GM03348 (cell line): ENCODE data around the gene ERFE.

Experiments used
- DNase-seq: peaks from one replicate; pipeline ENCODE4 v3.0.0; 2012; ENCODE audit warnings: low spot score

Gene ERFE

DNA sequence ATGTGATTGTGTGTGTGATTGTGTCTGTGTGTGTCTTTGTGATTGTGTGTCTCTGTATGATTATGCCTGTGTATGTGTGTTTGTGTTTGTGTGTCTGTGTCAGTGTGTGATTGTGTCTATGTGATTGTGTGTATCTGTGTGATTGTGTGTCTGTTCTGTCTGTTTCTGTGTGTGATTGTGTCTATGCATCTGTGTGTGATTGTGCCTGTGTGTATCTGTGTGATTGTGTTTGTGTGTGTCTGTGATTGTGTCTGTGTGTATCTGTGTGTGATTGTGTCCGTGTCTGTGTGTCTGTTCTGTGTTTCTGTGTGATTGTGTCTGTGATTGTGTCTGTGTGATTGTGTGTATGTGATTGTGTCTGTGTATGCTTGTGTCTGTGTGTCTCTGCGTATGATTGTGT lies 32.4 kb upstream of the ERFE start:
- DNase-seq, result no peak

DNA sequence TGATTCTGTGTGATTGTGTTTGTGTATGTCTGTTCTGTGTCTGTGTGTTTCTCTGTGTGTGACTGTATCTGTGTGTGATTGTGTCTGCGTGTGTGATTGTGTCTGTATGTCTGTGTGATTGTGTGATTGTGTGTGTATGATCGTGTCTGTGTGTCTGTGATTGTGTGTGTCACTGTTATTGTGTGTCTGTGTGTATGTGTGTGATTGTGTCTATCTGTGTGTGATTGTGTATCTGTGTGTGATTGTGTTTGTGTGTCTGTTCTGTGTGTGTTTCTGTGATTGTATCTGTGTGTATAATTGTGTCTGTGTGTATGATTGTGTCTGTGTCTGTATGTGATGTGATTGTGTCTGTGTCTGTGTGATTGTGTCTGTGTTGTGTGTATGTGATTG lies 32.0 kb upstream of the ERFE start:
- DNase-seq, result no peak

DNA sequence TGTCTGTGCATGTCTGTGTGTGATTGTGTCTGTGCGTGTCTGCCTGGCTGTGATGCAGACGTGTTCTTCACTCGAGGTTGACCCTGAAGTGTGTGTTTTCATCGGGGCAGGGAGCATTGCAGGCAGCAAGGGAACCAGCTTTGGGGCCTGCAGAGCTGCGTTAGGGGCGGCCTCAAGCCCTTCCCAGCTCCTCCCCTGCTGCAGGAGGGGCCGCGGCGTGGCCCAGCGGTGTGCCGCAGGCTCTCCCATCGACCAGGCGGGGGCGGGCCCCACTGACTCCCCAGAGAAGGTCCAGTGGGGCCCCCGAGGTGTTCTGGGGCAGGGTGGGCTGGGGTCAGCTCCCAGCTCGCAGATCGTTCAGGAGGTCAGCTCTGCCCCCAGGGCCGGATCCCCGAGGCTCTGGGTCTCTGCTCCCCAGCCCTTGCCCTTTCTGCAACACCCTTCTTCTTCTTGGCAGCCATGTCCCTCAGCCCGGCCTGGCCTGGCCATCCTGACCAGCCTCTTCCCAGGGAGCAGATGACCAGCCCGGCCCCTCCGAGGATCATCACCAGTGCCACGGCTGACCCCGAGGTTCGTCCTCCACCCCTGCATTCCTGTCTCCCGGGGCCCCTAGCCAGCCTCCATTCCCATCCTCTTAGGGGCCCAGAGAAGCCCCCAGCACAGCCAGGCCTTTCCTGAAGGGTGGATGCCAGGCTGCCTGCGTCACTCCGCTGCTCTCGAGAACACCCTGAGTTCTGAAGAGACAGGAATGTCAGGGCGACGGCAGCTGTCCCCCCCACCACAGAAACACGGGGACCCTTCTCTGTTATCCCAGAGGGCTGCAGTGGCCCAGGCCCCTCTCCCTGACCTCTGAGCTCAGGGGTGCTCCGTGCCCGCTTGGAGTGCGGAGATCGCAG lies 31.4 kb upstream of the ERFE start:
- DNase-seq, result peak; percentile 86

DNA sequence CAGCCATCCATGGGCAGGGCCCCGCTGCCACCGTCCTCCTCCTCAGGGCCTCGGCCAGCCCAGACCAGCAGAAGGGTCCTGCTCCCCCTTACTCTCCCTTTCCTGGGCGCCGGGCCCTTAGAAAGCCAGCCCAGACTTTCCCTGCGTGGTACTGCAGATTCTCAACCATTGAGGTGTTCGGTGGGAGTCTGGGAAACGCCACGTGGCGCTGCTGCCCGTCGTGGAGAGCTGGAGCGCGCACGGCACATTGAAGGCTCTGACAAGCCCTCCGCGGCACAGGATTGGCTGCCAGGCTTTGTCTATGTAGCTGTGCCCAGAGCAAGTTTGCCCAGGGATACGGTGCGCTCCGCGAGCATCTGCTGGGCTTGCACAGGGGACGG lies 30.7 kb upstream of the ERFE start:
- DNase-seq, result no peak

DNA sequence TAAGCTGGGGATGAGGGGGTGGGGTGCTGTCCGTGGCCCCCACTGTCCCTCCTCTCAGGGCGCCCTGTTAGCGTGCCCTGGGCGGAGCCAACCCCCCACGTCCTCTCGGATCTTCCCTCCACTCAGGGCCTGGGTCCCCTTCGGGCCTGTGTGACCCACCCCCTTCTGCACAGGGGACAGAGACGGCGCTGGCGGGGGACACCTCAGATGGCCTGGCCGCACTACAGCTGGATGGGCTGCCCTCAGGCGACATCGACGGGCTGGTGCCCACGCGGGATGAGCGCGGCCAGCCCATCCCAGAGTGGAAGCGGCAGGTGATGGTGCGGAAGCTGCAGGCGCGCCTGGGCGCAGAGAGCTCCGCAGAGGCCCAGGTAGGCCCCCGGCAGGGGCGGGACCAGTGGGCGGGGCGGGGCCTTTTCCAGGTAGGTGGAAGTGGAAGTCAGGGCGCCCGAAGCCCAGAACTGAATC lies 30.2 kb upstream of the ERFE start:
- DNase-seq, result no peak

DNA sequence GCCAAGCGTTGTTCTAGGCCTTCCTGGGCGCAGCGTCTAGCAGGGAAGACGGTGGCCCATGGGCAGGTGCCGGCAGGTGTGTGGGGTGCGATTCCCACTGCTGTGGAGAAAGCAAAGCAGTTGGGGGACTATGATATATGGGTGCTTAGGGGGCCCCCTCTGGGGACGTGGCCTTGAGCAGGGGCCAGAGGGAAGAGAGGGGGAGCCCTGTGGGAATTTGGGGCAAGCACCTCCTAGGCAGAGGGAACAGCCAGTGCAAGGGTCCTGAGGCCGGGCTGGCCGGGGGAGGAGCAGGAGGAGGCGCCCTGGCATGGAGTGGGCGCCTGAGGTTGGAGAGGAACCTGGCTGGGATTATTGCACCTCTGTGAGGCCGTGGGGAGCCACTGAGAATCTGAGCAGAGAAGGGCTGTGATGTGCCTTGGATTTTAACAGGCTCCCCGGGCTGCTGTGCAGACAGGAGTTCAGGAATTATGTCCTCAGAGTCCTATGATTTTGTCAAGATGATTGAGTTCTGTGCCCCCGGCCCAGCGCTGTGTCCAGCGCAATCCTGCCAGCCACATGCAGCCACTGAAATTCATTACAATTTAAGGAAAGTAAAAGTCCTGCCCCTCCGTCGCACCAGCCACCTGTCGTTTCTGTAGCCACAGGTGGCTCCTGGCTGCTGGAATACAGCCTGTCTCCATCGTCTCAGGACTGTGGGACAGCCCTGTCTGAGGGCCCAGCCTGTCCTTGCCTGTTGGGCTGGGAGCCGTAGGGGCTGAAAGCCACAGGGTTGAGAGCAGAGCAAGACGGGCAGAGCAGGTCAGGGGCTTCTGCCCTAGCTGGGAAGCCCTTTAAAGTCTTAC lies 29.4 kb upstream of the ERFE start:
- DNase-seq, result no peak

DNA sequence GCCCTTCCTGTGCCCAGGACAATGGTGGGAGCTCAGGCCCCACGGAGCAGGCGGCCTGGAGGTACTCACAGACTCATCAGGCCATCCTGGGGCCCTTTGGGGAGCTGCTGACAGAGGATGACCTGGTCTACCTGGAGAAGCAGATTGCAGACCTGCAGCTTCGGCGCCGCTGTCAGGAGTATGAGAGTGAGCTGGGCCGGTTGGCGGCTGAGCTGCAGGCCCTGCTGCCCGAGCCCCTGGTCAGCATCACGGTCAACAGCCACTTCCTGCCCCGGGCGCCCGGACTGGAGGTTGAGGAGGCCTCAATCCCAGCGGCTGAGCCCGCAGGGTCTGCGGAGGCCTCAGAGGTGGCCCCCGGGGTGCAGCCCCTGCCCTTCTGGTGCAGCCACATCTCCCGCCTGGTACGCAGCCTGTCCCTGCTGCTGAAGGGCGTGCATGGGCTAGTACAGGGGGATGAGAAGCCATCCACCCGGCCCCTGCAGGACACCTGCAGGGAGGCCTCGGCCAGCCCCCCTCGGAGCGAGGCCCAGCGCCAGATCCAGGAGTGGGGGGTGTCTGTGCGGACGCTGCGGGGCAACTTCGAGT lies 28.6 kb upstream of the ERFE start:
- no peak for DNase-seq

DNA sequence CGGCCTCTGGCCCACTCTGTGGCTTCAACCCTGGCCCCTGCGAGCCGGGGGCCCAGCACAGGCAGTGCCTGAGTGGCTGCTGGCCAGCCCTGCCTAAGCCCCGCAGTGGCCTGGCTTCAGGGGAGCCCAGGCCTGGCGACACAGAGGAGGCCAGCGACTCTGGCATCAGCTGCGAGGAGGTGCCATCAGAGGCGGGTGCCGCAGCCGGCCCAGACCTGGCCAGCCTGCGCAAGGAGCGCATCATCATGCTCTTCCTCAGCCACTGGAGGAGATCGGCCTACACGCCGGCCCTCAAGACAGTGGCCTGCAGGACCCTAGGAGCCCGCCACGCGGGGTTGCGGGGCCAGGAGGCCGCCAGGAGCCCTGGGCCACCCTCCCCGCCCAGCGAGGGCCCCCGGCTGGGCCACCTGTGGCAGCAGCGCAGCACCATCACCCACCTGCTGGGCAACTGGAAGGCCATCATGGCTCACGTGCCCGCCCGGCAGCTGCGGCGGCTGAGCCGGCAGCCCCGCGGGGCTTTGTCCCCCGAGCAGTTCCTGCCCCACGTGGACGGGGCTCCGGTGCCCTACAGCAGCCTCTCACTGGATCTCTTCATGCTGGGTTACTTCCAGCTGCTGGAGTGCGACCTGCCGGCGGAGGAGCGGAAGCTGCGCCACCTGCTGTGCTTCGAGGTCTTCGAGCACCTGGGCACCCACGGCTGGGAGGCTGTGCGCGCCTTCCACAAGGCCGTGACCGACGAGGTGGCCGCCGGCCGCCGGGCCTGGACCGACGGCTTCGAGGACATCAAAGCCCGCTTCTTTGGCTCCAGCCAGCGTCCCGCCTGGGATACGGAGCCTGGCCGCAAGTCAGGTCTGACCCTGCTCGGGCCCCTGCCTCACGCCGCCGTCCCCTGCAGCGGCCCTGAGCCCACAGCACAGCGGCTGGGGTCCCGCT lies 27.8 kb upstream of the ERFE start:
- DNase-seq, result no peak

DNA sequence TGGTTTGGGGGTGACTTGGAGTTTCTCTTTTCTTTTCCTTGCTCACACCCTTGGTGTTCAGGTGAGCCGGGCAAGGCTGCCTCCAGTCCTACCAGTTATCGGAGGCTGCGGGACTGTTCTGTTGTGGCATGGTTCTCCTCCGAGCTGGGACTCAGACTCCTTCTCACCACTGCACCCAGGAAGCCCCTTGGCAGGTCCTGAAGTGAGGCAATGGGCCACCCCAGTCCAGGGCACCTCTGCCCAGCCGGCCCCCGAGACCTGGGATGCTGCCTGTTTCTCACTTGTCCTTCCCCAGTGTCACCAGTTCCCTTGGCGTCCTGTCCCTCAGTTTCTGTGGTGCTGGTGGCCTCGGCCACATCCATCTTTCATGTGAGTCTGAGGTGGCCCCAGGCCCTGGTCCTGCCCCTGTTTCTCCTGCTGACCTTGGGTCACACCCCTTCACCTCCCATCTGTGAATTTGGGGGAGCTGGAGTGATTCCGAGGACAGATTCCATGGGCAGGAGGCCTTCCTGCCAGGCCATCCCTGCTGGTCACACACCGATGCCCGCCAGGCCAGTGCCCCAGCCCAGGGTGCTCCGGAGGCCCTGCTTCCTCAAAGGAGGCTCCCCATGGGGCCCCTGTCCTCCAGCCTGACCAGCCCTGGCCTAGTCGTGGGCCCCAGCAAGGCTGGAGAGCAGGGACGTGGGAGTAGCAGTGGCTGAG lies 26.9 kb upstream of the ERFE start:
- no peak for DNase-seq

DNA sequence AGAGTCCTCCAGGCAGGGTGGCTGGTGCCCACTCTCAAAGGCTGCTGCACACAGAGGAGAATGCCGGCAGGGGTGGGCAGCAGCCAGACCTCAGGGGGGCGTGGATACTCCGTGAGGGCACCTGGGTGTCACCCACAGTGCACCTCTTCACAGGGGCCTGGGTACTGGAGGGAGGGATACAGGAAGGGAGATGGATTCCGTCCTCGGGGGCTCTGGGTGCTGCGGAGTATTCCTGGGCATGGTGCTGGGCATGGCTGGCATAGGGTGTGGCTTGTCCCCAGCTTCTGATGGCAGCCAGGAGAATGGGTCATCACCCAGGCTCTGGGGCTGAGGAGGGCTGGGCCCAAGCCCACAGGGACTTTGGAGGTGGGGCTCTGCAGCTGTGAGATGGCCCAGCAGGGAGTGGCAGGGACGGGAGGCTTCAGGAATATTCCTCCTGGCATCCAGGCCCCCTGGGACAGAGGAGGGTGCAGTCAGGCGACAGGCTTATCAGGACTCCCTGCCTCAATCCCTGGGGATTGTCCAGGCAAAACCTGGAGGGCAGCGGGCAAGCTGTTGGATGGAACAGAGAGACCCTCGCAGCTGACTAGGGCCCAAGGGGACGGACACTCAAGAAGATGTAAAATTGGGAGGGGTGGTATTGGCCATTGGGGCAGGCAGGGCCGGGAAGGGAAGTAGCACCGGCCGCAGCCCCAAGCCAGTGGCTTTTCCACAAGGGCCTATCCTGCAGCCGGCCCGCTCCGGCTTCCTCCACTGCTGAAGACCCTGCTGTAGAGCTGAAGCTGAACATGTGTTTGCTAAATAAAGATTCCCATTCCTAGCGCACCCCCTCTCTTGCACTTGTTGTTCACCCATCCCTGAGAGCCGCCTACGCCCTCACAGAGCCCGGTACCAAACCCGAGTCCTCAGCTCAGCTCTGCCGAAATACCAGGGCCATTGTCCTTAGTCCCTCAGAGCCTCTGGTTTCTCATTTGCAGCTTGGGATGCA lies 26.0 kb upstream of the ERFE start:
- DNase-seq, result no peak

DNA sequence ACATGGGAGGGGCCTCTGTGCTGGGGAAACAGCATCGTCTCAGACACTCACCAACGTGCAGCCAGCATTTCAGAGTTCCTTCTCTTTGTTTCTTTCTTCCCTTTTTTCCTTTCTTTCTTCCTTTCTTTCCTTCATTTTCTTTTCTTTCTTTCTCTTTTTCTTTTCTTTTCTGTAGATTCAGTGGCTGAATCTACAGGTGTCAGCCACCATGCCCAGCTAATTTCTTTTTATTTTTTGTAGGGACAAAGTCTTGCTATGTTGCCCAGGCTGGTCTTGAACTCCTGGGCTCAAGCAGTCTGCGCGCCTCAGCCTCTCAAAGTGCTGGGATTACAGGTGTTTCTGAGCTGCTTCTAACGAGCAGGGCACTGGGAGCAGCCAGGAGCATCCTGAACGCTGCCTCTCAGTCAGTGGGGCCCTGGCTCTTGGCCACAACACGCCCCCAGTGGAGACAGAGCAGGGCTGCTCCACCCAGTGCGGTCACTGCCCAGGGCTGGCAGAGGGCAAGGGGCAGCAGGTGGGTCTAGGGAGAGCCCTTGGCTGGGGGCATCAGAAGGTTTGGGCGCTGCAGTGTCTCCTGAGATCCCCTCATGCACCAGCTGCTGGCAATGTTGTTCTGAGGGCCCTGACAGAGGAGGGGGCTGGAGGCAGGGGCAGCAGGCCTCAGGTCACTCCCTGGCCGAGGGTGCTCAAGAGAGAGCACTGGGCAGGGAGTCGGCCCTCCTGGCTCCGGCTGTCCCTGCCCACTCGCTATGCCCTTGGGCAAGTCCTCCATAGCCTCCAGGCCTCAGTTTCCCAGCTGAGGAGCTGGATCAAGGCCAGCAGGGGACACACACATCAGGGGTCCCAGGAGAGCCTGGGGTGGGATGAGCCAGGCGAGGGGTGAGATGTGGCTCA lies 25.0 kb upstream of the ERFE start:
- DNase-seq, result no peak

DNA sequence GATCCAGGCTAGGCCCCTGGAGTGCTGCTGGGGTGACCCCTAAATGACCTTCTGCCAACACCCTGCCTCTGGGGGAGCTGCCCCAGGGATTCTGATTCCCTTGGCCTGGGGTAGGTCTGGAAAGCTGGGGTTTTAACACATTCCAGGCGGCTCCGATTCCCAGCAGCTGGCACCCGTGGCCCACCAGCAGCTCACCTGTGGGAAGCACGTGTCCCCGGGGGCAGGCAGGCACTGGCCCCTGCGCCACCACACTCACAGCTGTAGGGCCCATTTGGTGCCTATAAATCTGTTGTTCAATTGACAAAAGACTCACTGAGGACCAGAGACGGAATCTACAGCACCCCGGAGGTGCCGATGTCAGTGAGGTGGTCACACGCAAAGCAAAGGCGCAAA lies 24.4 kb upstream of the ERFE start:
- DNase-seq, result no peak

DNA sequence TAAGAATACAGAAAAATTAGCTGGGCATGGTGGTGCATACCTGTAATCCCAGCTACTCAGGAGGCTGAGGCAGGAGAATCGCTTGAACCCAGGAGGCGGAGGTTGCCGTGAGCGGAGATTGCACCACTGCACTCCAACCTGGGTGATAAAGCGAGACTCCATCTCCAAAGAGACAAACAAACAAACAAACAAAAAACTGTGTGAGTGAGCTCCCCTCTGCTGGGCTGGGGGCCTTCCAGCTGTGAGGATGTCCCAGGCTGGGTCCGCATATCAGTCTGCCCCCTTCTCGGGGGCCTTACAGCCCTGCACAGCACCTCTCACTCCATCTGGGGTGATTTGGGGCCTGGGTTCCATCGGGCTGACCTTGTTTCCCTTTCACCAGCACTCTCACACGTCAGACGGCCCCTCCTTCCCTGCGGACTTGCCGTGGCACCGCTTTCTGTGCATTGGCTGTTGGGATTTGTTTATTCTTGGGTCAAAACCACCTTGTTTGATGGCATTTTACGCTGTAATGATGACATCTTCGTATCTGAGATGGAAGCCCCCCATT lies 23.1 kb upstream of the ERFE start:
- no peak for DNase-seq

DNA sequence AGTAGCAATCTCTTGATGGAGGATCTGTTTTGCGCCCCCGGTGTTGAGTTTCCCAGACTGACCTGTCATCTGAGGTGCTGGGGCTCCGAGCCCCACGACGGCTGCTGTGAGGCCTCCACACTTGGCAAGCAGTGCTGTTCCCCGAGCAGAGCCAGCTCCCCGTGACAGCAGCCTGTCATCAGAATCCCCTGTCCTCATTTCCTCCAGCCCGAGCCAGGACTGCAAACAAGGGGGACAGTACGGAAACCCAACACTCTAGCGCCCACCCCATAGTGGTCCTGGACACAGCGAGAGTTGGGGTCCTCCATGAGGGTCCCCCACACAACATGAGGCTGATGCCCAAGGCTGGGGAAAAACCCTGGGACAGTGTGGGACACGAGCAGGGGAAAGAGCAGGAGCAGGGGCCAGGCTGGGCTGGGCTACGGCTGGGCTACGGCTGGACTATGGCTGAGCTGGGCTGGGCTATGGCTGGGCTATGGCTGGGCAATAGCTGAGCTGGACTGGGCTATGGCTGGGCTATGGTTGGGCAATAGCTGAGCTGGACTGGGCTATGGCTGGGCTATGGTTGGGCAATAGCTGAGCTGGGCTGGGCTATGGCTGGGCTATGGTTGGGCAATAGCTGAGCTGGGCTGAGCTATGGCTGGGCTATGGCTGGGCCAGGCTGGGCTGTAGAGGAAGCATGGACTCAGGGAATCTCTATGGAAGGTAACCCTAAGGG lies 21.8 kb upstream of the ERFE start:
- DNase-seq, result peak; percentile 75

DNA sequence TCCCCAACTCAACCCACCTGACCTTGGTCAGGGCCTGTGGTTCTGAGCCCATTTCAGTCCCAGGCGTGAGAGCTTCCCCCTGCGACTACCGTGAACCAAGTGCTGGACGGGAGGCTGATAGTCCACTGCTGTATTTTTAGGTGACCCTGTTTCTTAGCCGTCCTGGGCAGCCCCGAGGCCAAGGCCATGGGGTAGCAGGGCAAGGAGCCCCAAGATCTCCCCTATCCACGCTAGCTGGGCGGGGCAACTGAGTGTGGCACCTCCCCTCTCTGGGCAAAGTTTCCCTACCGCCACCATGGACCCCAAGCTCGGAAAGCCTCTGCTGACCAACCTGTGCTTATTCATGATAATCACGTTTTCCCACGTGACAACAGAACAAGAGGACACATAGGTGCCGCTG lies 20.9 kb upstream of the ERFE start:
- no peak for DNase-seq

DNA sequence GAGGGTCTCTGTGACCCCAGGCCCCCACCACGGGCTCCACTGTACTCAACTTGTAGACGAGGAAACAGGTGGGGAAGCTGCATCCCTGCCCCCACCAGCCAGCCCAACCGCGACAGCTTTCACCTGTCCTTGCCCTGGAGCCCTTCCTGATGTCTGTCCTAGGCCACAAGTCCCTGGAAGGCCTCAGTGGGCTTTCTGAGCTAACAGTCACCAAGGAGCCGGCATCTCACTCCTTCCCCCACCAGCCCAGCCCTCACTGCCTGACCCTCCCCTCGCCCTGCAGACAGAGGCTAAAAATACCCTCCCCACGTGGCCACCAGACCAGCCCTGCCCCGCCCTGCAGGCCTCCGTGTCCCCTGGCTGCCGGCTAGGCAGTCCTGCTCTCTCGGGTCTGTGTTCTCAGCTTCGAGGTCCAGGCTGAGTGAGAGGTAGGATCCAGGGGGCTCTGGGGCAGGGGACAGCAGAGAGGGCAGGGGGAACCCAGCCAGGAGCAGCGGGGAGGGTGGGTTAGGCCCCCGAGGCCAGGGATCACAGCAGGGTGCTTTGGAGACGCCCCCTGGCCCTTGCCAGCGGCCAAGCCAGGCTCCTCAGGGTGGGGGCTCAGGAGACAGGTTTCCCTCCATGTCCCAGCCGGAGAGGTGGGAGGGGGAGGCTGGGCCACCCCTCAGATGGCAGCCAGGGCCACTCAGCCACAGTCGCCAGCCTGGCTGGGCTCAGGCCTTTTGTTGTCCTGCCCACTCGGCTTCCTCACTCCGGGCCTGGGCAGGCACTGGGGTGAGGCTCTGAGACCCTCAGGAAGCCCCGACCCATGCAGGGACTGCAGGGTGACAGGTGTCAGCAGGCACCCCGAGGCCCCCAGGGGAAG lies 20.2 kb upstream of the ERFE start, which contains the start of gene KLHL30:
TSS of gene KLHL30 (plus strand) at position 338 of the 865 bp plus-strand sequence. CDS start 2,087 bp downstream, outside the sequence.
- DNase-seq, result no peak
